ENCODE measurements around the gene CYTH3.
"Not testable (repeated sequence)": the region's sequence is repeated elsewhere in the genome, so short reads cannot be mapped to it uniquely, and the experiment has no call there.

Gene CYTH3

DNA sequence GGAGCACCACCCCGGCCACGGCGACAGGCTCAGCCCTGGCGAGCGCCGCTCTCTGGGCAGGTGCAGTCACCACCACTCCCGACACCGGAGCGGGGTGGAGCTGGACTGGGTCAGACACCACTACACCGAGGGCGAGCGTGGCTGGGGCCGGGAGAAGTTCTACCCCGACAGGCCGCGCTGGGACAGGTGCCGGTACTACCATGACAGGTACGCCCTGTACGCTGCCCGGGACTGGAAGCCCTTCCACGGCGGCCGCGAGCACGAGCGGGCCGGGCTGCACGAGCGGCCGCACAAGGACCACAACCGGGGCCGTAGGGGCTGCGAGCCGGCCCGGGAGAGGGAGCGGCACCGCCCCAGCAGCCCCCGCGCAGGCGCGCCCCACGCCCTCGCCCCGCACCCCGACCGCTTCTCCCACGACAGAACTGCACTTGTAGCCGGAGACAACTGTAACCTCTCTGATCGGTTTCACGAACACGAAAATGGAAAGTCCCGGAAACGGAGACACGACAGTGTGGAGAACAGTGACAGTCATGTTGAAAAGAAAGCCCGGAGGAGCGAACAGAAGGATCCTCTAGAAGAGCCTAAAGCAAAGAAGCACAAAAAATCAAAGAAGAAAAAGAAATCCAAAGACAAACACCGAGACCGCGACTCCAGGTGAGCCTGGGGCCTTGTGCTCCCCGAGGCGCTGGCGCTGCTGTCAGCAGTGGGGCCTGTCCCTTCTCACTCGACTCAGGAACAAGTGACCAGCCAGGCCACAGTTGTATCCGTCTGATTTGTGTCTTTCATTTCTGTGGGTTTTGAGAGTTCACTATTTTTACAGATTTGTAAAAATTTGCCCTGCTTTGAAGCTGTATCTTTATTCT is 117.7 kb downstream of the CYTH3 start:
- no peaks in the 10 kb centered on the region for H3K9me3 ChIP-seq (ENCODE audit: control insufficient read depth in 2 of 2, low read length in 2 of 2)
- H3K9ac ChIP-seq (ENCODE audit: low read depth in 1 of 2, low read length in 2 of 2), result no peak overlapping the region
- H3K4me1 ChIP-seq (ENCODE audit: control insufficient read depth in 2 of 2, insufficient read depth in 2 of 2, low read length in 2 of 2), result no peaks in the 10 kb centered on the region
- H3K27me3 ChIP-seq (ENCODE audit: control insufficient read depth in 2 of 2, insufficient read depth in 2 of 2, low read length in 2 of 2), result no peaks in the 10 kb centered on the region
- peaks cover 40 to 57% of the 10 kb centered on the region in 2 donors for H3K36me3 ChIP-seq (ENCODE audit: control insufficient read depth in 2 of 2, insufficient read depth in 2 of 2, low read length in 2 of 2)
- H3K27ac ChIP-seq (ENCODE audit: low read depth in 2 of 2, low read length in 2 of 2), result no peak overlapping the region
- no peak overlapping the region for H3K4me3 ChIP-seq (ENCODE audit: low read length in 2 of 2)

DNA sequence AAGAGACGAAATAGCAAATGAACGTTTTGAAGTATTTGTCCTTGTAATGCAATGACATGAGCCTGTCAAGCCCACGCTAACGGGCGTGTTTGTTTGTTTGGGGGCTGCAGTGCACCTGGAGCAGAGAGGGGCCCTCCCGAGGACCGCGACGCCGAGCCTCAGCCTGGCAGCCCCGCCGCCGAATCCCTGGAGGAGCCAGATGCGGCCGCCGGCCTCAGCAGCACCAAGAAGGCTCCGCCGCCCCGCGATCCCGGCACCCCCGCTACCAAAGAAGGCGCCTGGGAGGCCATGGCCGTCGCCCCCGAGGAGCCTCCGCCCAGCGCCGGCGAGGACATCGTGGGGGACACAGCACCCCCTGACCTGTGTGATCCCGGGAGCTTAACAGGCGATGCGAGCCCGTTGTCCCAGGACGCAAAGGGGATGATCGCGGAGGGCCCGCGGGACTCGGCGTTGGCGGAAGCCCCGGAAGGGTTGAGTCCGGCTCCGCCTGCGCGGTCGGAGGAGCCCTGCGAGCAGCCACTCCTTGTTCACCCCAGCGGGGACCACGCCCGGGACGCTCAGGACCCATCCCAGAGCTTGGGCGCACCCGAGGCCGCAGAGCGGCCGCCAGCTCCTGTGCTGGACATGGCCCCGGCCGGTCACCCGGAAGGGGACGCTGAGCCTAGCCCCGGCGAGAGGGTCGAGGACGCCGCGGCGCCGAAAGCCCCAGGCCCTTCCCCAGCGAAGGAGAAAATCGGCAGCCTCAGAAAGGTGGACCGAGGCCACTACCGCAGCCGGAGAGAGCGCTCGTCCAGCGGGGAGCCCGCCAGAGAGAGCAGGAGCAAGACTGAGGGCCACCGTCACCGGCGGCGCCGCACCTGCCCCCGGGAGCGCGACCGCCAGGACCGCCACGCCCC is 118.5 kb downstream of the CYTH3 start:
- Histone ChIP-seq H3K4me1 (ENCODE audit: control insufficient read depth in 2 of 2, insufficient read depth in 2 of 2, low read length in 2 of 2) (no peaks in the 10 kb centered on the region), H3K9me3 (ENCODE audit: control insufficient read depth in 2 of 2, low read length in 2 of 2) (no peaks in the 10 kb centered on the region), H3K27ac (ENCODE audit: low read depth in 2 of 2, low read length in 2 of 2) (no peak overlapping the region), H3K9ac (ENCODE audit: low read depth in 1 of 2, low read length in 2 of 2) (no peak overlapping the region), H3K27me3 (ENCODE audit: control insufficient read depth in 2 of 2, insufficient read depth in 2 of 2, low read length in 2 of 2) (no peaks in the 10 kb centered on the region), H3K4me3 (ENCODE audit: low read length in 2 of 2) (no peak overlapping the region), H3K36me3 (ENCODE audit: control insufficient read depth in 2 of 2, insufficient read depth in 2 of 2, low read length in 2 of 2) (peaks cover 47 to 66% of the 10 kb centered on the region in 2 donors)

DNA sequence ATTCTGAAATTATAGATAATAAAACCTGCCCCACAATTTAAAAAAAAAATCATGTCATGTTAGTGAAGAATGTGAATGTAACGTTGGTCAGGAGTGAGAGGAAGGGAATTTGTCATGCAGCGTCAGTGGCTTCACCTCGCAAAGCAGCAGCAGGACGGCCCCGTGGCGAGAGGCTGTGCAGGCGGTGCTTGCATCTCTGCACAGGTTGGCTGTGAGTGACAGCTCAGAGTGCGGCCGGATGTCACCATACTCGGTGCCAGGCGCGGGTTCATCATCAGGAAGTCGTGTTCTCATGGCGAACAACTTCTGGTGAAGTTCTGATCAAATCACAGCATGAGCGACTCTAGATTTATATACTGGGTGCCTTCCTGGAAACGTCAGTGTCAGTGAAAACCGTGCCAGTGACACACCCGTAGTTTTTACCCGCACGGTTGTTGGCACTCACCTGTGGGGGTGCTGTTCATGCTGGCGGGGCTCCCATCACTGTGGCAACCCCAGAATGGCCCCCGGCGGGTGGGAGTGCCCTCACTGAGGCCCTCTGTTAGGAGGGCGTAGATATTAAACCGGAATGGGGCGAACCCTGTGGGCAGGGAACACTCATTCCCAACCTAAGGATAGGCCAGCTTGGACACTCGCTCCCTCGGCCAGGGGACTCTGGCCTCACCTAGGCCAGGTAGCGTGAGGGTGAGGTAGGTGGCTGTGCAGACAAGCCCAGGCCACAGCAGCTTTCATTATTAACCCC is 120.3 kb downstream of the CYTH3 start:
- peaks cover 55 to 71% of the 10 kb centered on the region in 2 donors for H3K36me3 ChIP-seq (ENCODE audit: control insufficient read depth in 2 of 2, insufficient read depth in 2 of 2, low read length in 2 of 2)
- no peak overlapping the region for H3K4me3 ChIP-seq (ENCODE audit: low read length in 2 of 2)
- no peak overlapping the region for H3K9ac ChIP-seq (ENCODE audit: low read depth in 1 of 2, low read length in 2 of 2)
- no peaks in the 10 kb centered on the region for H3K27me3 ChIP-seq (ENCODE audit: control insufficient read depth in 2 of 2, insufficient read depth in 2 of 2, low read length in 2 of 2)
- H3K4me1 ChIP-seq (ENCODE audit: control insufficient read depth in 2 of 2, insufficient read depth in 2 of 2, low read length in 2 of 2), result no peaks in the 10 kb centered on the region
- H3K9me3 ChIP-seq (ENCODE audit: control insufficient read depth in 2 of 2, low read length in 2 of 2), result no peaks in the 10 kb centered on the region
- no peak overlapping the region for H3K27ac ChIP-seq (ENCODE audit: low read depth in 2 of 2, low read length in 2 of 2)

DNA sequence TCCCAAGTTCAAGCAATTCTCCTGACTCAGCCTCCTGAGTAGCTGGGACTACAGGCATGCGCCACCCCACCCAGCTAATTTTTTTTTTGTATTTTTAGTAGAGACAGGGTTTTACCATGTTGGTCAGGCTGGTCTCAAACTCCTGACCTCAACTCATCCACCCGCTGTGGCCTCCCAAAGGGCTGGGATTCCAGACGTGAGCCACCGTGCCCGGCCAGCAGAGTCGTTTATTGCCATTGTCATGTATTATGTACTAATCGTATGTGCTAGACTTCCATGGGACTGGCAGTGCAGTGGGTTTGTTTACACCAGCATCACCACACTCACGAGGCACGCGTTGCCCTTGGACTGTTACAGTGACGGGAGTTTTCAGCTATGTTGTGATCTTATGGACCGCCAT is 120.9 kb downstream of the CYTH3 start:
- H3K9me3 ChIP-seq (ENCODE audit: control insufficient read depth in 2 of 2, low read length in 2 of 2); H3K4me1 ChIP-seq (ENCODE audit: control insufficient read depth in 2 of 2, insufficient read depth in 2 of 2, low read length in 2 of 2); H3K27me3 ChIP-seq (ENCODE audit: control insufficient read depth in 2 of 2, insufficient read depth in 2 of 2, low read length in 2 of 2); H3K4me3 ChIP-seq (ENCODE audit: low read length in 2 of 2); H3K9ac ChIP-seq (ENCODE audit: low read depth in 1 of 2, low read length in 2 of 2); H3K27ac ChIP-seq (ENCODE audit: low read depth in 2 of 2, low read length in 2 of 2): not testable (repeated sequence)
- H3K36me3 ChIP-seq (ENCODE audit: control insufficient read depth in 2 of 2, insufficient read depth in 2 of 2, low read length in 2 of 2), result peaks cover 57 to 70% of the 10 kb centered on the region in 2 donors

DNA sequence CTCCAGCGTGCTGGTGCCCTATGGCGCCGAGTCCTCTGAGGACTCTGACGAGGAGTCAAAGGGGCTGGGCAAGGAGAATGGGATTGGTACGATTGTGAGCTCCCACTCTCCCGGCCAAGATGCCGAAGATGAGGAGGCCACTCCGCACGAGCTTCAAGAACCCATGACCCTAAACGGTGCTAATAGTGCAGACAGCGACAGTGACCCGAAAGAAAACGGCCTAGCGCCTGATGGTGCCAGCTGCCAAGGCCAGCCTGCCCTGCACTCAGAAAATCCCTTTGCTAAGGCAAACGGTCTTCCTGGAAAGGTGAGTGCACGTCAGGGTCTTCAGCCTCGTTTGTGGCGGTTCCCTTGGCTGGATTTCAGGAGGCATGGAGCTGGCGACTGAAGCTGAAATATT is 122.4 kb downstream of the CYTH3 start:
- Histone ChIP-seq H3K36me3 (ENCODE audit: control insufficient read depth in 2 of 2, insufficient read depth in 2 of 2, low read length in 2 of 2) (peaks cover 62 to 70% of the 10 kb centered on the region in 2 donors), H3K9me3 (ENCODE audit: control insufficient read depth in 2 of 2, low read length in 2 of 2) (no peaks in the 10 kb centered on the region), H3K4me1 (ENCODE audit: control insufficient read depth in 2 of 2, insufficient read depth in 2 of 2, low read length in 2 of 2) (no peaks in the 10 kb centered on the region), H3K9ac (ENCODE audit: low read depth in 1 of 2, low read length in 2 of 2) (no peak overlapping the region), H3K27me3 (ENCODE audit: control insufficient read depth in 2 of 2, insufficient read depth in 2 of 2, low read length in 2 of 2) (no peaks in the 10 kb centered on the region), H3K4me3 (ENCODE audit: low read length in 2 of 2) (no peak overlapping the region), H3K27ac (ENCODE audit: low read depth in 2 of 2, low read length in 2 of 2) (no peak overlapping the region)

DNA sequence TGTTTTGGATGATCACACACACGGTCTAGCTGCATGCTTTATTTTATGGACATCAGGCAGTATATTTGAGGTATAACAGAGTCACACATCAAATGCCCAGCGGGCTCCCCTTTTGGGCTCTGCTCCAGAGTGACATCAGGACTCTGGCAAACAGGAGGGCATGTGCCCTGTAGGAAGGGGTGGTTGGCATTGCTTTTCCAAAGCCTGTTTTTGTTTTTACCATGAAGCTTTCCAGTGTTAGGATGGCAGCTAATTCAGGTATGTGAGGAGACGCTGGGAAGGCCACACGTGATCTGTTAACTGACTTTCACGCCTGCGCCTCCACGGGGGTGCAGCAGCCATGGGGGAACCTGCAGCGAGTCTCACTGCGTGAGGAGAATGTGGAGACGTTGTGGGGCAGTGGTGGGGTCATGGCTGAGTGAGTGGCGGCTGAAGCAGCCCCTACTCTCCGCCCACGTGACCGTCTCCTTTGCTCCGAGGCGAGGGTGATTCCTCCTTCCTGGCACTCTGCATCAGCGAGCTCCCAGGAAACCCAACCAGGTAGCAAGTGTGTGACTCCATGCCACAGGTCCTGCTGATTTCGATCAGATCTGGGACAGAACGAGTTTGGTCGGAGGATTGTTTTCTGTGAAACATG is 123.6 kb downstream of the CYTH3 start:
- H3K4me3 ChIP-seq (ENCODE audit: low read length in 2 of 2), result no peak overlapping the region
- no peaks in the 10 kb centered on the region for H3K27me3 ChIP-seq (ENCODE audit: control insufficient read depth in 2 of 2, insufficient read depth in 2 of 2, low read length in 2 of 2)
- no peaks in the 10 kb centered on the region for H3K9me3 ChIP-seq (ENCODE audit: control insufficient read depth in 2 of 2, low read length in 2 of 2)
- no peaks in the 10 kb centered on the region for H3K4me1 ChIP-seq (ENCODE audit: control insufficient read depth in 2 of 2, insufficient read depth in 2 of 2, low read length in 2 of 2)
- H3K9ac ChIP-seq (ENCODE audit: low read depth in 1 of 2, low read length in 2 of 2), result no peak overlapping the region
- H3K36me3 ChIP-seq (ENCODE audit: control insufficient read depth in 2 of 2, insufficient read depth in 2 of 2, low read length in 2 of 2), result peaks cover 61 to 74% of the 10 kb centered on the region in 2 donors
- H3K27ac ChIP-seq (ENCODE audit: low read depth in 2 of 2, low read length in 2 of 2), result no peak overlapping the region

DNA sequence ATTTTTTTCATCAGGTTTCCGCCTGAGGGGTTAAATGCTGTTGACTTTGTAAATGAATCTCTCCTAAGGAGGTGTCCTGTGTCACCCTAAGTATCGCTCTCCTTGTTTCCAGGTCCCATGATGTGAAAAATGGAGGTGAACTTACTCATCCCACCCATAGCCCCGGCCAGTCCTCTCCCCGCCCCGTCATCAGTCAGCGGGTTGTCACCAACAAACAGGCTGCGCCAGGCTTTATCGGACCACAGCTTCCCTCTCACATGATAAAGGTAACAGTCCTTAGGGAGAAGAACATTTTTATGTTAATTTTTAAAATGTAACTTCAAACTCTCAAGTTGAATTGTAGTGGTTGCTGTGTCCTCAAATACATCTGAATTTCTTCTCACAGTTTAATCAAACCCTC is 124.8 kb downstream of the CYTH3 start:
- Histone ChIP-seq H3K4me1 (ENCODE audit: control insufficient read depth in 2 of 2, insufficient read depth in 2 of 2, low read length in 2 of 2) (no peaks in the 10 kb centered on the region), H3K4me3 (ENCODE audit: low read length in 2 of 2) (no peak overlapping the region), H3K27me3 (ENCODE audit: control insufficient read depth in 2 of 2, insufficient read depth in 2 of 2, low read length in 2 of 2) (no peaks in the 10 kb centered on the region), H3K9me3 (ENCODE audit: control insufficient read depth in 2 of 2, low read length in 2 of 2) (no peaks in the 10 kb centered on the region), H3K27ac (ENCODE audit: low read depth in 2 of 2, low read length in 2 of 2) (no peak overlapping the region), H3K9ac (ENCODE audit: low read depth in 1 of 2, low read length in 2 of 2) (no peak overlapping the region), H3K36me3 (ENCODE audit: control insufficient read depth in 2 of 2, insufficient read depth in 2 of 2, low read length in 2 of 2) (peaks cover 60 to 80% of the 10 kb centered on the region in 2 donors)

DNA sequence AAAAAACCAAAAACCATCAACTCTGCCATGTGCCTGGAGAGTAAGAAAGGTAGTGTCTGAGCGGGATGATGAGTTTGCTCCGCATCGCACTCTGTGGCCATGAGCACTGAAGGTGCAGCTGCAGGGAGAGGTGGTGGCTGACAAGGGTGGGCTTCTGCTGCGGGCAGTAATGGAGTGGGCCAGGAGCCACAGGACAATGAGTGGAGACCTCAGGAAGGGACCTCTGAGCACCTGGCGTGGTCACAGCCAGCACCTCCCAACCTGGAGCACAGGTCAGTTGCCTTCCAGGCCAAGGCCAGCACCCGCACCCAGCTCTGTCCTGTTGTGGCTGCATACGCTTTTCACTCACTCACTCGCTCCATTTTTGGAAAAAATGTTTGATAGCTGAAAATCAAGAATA is 125.8 kb downstream of the CYTH3 start:
- no peak overlapping the region for H3K27ac ChIP-seq (ENCODE audit: low read depth in 2 of 2, low read length in 2 of 2)

DNA sequence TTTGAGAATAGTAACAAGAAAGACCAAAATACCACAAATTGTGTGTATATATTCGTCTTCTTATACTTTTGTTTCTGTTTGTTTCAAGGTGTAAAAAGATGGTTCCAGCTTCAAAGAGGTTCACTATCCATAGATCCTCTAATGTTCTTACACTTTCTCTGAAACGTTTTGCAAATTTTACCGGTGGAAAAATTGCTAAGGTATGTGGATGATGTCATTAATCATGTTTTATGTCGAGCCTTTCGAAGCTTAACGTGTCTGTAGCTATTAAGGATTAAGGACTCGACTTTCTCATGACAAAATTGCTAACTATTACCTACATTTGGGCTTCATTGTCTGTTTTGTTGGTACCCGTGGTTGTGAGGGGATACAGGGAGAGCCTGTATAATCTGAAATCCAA is 128.4 kb downstream of the CYTH3 start:
- H3K4me1 ChIP-seq (ENCODE audit: control insufficient read depth in 2 of 2, insufficient read depth in 2 of 2, low read length in 2 of 2), result no peaks in the 10 kb centered on the region
- no peaks in the 10 kb centered on the region for H3K27me3 ChIP-seq (ENCODE audit: control insufficient read depth in 2 of 2, insufficient read depth in 2 of 2, low read length in 2 of 2)
- H3K9me3 ChIP-seq (ENCODE audit: control insufficient read depth in 2 of 2, low read length in 2 of 2), result no peaks in the 10 kb centered on the region
- peaks cover 42 to 66% of the 10 kb centered on the region in 2 donors for H3K36me3 ChIP-seq (ENCODE audit: control insufficient read depth in 2 of 2, insufficient read depth in 2 of 2, low read length in 2 of 2)
- no peak overlapping the region for H3K27ac ChIP-seq (ENCODE audit: low read depth in 2 of 2, low read length in 2 of 2)
- H3K4me3 ChIP-seq (ENCODE audit: low read length in 2 of 2), result no peak overlapping the region
- no peak overlapping the region for H3K9ac ChIP-seq (ENCODE audit: low read depth in 1 of 2, low read length in 2 of 2)

More for the DNA sequence above, 125.8 kb downstream of the CYTH3 start:
- Histone ChIP-seq H3K4me3 (ENCODE audit: low read length in 2 of 2) (no peak overlapping the region), H3K9me3 (ENCODE audit: control insufficient read depth in 2 of 2, low read length in 2 of 2) (no peaks in the 10 kb centered on the region), H3K27me3 (ENCODE audit: control insufficient read depth in 2 of 2, insufficient read depth in 2 of 2, low read length in 2 of 2) (no peaks in the 10 kb centered on the region), H3K4me1 (ENCODE audit: control insufficient read depth in 2 of 2, insufficient read depth in 2 of 2, low read length in 2 of 2) (no peaks in the 10 kb centered on the region), H3K36me3 (ENCODE audit: control insufficient read depth in 2 of 2, insufficient read depth in 2 of 2, low read length in 2 of 2) (peaks cover 52 to 73% of the 10 kb centered on the region in 2 donors), H3K9ac (ENCODE audit: low read depth in 1 of 2, low read length in 2 of 2) (no peak overlapping the region)

Data from mucosa of rectum (tissue), 2 donors.